Liver (tissue), 9 donors: ENCODE data around the gene EPHA5. TPM values are rescaled to one million over a fixed set of nuclear protein-coding genes. Genes with fewer than 3 reads are reported as not detected.

Experiments used
- DNase-seq: peaks from one replicate; pipeline ENCODE4 v3.0.0-alpha.2; 2017; ENCODE audit warnings: low spot score
- H3K27ac ChIP-seq, 2 donors: one replicate each; pipeline ENCODE4 v1.7.0; 2013; ENCODE audit warnings: inconsistent platforms in 2 of 2, low read length in 2 of 2, control low read depth in 1 of 2, low read depth in 1 of 2, mild to moderate bottlenecking in 1 of 2
- H3K27me3 ChIP-seq, 4 donors: one replicate each; pipeline versions ENCODE4 v1.6.1 to v1.7.0; 2013; ENCODE audit warnings: low read length in 3 of 4, inconsistent platforms in 1 of 4, mild to moderate bottlenecking in 1 of 4, moderate library complexity in 1 of 4; ENCODE audit not compliant: control insufficient read depth in 4 of 4, insufficient read depth in 4 of 4
- H3K36me3 ChIP-seq, 4 donors: one replicate each; pipeline versions ENCODE4 v1.6.1 to v1.7.0; 2013; ENCODE audit warnings: low read length in 3 of 4, mild to moderate bottlenecking in 3 of 4, low read depth in 1 of 4, moderate library complexity in 1 of 4; ENCODE audit not compliant: control insufficient read depth in 4 of 4, insufficient read depth in 3 of 4
- H3K4me1 ChIP-seq, 4 donors: one replicate each; pipeline versions ENCODE4 v1.6.1 to v1.7.0; 2013; ENCODE audit warnings: low read length in 3 of 4, mild to moderate bottlenecking in 3 of 4, moderate library complexity in 1 of 4; ENCODE audit not compliant: control insufficient read depth in 4 of 4, insufficient read depth in 4 of 4
- H3K4me3 ChIP-seq, 3 donors: one replicate each; pipeline versions ENCODE4 v1.6.1 to v1.7.0; 2013; ENCODE audit warnings: low read length in 3 of 3, control low read depth in 1 of 3, low read depth in 1 of 3, mild to moderate bottlenecking in 1 of 3
- H3K9ac ChIP-seq, 2 donors: one replicate each; pipeline ENCODE4 v1.7.0; 2013; ENCODE audit warnings: low read length in 2 of 2, mild to moderate bottlenecking in 2 of 2, moderate library complexity in 2 of 2, control low read depth in 1 of 2, low read depth in 1 of 2
- H3K9me3 ChIP-seq, 4 donors: one replicate each; pipeline versions ENCODE4 v1.6.1 to v1.7.0; 2013; ENCODE audit warnings: low read length in 3 of 4; ENCODE audit not compliant: control insufficient read depth in 4 of 4
- CTCF ChIP-seq: fragments of 150-350 bp; IDR thresholded peaks from 2 replicates; pipeline ENCODE4 v1.5.1; 2017; ENCODE audit warnings: improper control_type of control experiment, low read depth, low read length; ENCODE audit not compliant: missing input control
- EGR1 ChIP-seq, 2 donors: IDR thresholded peaks; 2 replicates each; pipeline ENCODE4 v1.6.1; 2016 to 2018; ENCODE audit warnings: antibody characterized with exemption in 2 of 2, low read depth in 2 of 2
- FOXA2 ChIP-seq: IDR thresholded peaks from 2 replicates; pipeline ENCODE4 v1.6.1; 2016; ENCODE audit warnings: antibody characterized with exemption
- GABPA ChIP-seq, 2 donors: IDR thresholded peaks in 1 of 2; conservative IDR thresholded peaks in 1 of 2; 2 replicates each; pipeline ENCODE4 v1.6.1; 2016; ENCODE audit warnings: antibody characterized with exemption in 2 of 2, mild to moderate bottlenecking in 1 of 2, moderate library complexity in 1 of 2
- HNF4G ChIP-seq: IDR thresholded peaks from 2 replicates; pipeline ENCODE4 v1.6.1; 2016; ENCODE audit warnings: antibody characterized with exemption
- JUND ChIP-seq, 2 donors: IDR thresholded peaks; 2 replicates each; pipeline ENCODE4 v1.6.1; 2016; ENCODE audit warnings: antibody characterized with exemption in 2 of 2
- MAX ChIP-seq: IDR thresholded peaks from 2 replicates; pipeline ENCODE4 v1.6.1; 2016; ENCODE audit warnings: antibody characterized with exemption
- NR2F2 ChIP-seq: IDR thresholded peaks from 2 replicates; pipeline ENCODE4 v1.6.1; 2016; ENCODE audit warnings: antibody characterized with exemption
- RAD21 ChIP-seq, 2 donors: IDR thresholded peaks; 2 replicates each; pipeline ENCODE4 v1.6.1; 2016; ENCODE audit warnings: antibody characterized with exemption in 2 of 2, mild to moderate bottlenecking in 2 of 2
- RXRA ChIP-seq, 2 donors: IDR thresholded peaks; 2 replicates each; pipeline ENCODE4 v1.6.1; 2017 to 2018; ENCODE audit warnings: antibody characterized with exemption in 2 of 2, mild to moderate bottlenecking in 1 of 2
- SP1 ChIP-seq: IDR thresholded peaks from 2 replicates; pipeline ENCODE4 v1.6.1; 2018; ENCODE audit warnings: antibody characterized with exemption, mild to moderate bottlenecking
- TAF1 ChIP-seq: conservative IDR thresholded peaks from 2 replicates; pipeline ENCODE4 v1.6.1; 2016; ENCODE audit warnings: antibody characterized with exemption, mild to moderate bottlenecking
- WGBS: extraction: QIAGEN DNeasy Blood & Tissue Kit; methylation state at CpG from one replicate; pipeline ENCODE4 v1.1.7; 2013; 5-methylcytosine and 5-hydroxymethylcytosine counted together
- polyA plus RNA-seq, 2 donors: library from polyadenylated mRNA; stranded (reverse) in 1 of 2; unstranded in 1 of 2; fragments of 200-250 nt in 1 of 2; fragments of >200 nt in 1 of 2; fragmentation: Nextera tagmentation in 1 of 2; extraction: Ambion mirVana in 1 of 2; gene quantifications; one replicate each; pipeline versions ENCODE4 v1.2.1 to v1.2.3, GENCODE V29; 2013 to 2015
- total RNA-seq, 2 donors: library from RNA; depleted of rRNA; stranded (reverse); fragments of >200 nt; gene quantifications; one replicate each; pipeline ENCODE4 v1.2.3, GENCODE V29; 2014
- TF ChIP-seq, protein P1 (sequence below): IDR thresholded peaks from 2 replicates; pipeline ENCODE4 v1.6.1; 2016; ENCODE audit warnings: antibody characterized with exemption, mild to moderate bottlenecking
- TF ChIP-seq, protein P2 (sequence below): IDR thresholded peaks from 2 replicates; pipeline ENCODE4 v1.6.1; 2016; ENCODE audit warnings: antibody characterized with exemption
- TF ChIP-seq, protein P3 (sequence below): IDR thresholded peaks from 2 replicates; pipeline ENCODE4 v1.6.1; 2016; ENCODE audit warnings: antibody characterized with exemption
- donor health status: healthy.
- donor health status: healthy.
- donor health status: healthy.
- donor health status: healthy.
- donor health status: healthy.

Gene EPHA5
- total and polyA plus RNA-seq, 4 donors: not detected

DNA sequence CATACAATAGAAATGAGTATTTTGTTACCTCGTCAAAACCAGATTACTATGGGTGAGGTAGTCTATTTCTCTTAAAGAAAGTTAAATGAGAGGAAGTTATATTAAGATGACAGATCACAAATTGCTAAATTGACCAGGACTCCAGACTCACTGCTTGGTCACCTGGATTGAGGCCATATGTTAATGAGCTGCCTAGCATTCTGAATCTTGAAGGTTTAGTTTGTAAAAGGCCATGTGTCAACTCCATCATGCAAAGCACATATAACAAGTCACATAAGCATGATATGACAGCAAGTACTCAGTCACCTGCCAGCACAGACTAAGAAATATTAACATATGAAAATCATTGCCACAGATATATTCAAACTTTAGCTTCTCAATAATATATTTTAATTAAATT is 72.6 kb downstream of the EPHA5 start:
- Histone ChIP-seq H3K27ac (no peak overlapping the region), H3K27me3 (peaks cover 0 to 2% (median 0%) of the 10 kb centered on the region in 4 donors), H3K4me1 (no peaks in the 10 kb centered on the region), H3K9ac (no peak overlapping the region), H3K9me3 (peaks cover 0 to 3% (median 0%) of the 10 kb centered on the region in 4 donors), H3K36me3 (no peaks in the 10 kb centered on the region), H3K4me3 (no peak overlapping the region)
- no peak for DNase-seq
- TF ChIP-seq SP1: no peak
- TF ChIP-seq GABPA (IDR thresholded peaks at IDR 0.05 in 1 of 2, conservative IDR thresholded peaks at IDR 0.05 in 1 of 2): no peak
- TF ChIP-seq NR2F2: no peak
- WGBS: 78% methylated on average over 1 of the region's 1 CpG

DNA sequence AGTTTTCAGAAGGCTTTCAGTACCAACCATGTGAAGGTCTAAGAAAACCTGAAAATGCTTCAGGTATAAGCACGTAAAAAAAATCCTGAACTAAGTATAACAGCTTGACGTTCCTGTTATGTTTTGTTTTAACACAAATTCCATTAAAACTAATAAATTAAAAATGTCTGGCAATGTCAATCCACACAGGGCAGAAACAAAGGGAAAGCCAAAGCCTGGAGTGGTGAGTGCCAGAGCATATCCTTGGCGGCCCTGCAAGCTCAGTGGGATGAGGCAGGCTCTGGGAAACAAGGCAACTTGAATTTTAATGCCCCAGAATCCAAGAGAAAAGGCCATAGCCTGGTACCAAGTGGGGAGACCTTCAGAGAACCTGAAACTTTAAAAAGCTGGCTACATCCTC is 78.2 kb downstream of the EPHA5 start:
- Histone ChIP-seq H3K36me3 (no peaks in the 10 kb centered on the region), H3K27ac (no peak overlapping the region), H3K9me3 (no peaks in the 10 kb centered on the region), H3K9ac (no peak overlapping the region), H3K4me3 (no peak overlapping the region), H3K27me3 (peaks cover 0 to 3% (median under 1%) of the 10 kb centered on the region in 4 donors), H3K4me1 (no peaks in the 10 kb centered on the region)
- DNase-seq: no peak
- 31% methylated on average over 3 of the region's 3 CpGs for WGBS
- no peak for TF ChIP-seq GABPA (IDR thresholded peaks at IDR 0.05 in 1 of 2, conservative IDR thresholded peaks at IDR 0.05 in 1 of 2)
- TF ChIP-seq, protein P1, sequence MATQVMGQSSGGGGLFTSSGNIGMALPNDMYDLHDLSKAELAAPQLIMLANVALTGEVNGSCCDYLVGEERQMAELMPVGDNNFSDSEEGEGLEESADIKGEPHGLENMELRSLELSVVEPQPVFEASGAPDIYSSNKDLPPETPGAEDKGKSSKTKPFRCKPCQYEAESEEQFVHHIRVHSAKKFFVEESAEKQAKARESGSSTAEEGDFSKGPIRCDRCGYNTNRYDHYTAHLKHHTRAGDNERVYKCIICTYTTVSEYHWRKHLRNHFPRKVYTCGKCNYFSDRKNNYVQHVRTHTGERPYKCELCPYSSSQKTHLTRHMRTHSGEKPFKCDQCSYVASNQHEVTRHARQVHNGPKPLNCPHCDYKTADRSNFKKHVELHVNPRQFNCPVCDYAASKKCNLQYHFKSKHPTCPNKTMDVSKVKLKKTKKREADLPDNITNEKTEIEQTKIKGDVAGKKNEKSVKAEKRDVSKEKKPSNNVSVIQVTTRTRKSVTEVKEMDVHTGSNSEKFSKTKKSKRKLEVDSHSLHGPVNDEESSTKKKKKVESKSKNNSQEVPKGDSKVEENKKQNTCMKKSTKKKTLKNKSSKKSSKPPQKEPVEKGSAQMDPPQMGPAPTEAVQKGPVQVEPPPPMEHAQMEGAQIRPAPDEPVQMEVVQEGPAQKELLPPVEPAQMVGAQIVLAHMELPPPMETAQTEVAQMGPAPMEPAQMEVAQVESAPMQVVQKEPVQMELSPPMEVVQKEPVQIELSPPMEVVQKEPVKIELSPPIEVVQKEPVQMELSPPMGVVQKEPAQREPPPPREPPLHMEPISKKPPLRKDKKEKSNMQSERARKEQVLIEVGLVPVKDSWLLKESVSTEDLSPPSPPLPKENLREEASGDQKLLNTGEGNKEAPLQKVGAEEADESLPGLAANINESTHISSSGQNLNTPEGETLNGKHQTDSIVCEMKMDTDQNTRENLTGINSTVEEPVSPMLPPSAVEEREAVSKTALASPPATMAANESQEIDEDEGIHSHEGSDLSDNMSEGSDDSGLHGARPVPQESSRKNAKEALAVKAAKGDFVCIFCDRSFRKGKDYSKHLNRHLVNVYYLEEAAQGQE: no peak
- no peak for TF ChIP-seq RXRA (IDR thresholded peaks at IDR 0.05)
- TF ChIP-seq FOXA2: no peak
- TF ChIP-seq, protein P2, sequence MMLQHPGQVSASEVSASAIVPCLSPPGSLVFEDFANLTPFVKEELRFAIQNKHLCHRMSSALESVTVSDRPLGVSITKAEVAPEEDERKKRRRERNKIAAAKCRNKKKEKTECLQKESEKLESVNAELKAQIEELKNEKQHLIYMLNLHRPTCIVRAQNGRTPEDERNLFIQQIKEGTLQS: no peak
- TF ChIP-seq RAD21 (IDR thresholded peaks at IDR 0.05): no peak
- TF ChIP-seq EGR1 (IDR thresholded peaks at IDR 0.05; ENCODE audit: low read depth in 2 of 2): no peak
- no peak for TF ChIP-seq HNF4G
- TF ChIP-seq JUND (IDR thresholded peaks at IDR 0.05): no peak
- TF ChIP-seq, protein P3, sequence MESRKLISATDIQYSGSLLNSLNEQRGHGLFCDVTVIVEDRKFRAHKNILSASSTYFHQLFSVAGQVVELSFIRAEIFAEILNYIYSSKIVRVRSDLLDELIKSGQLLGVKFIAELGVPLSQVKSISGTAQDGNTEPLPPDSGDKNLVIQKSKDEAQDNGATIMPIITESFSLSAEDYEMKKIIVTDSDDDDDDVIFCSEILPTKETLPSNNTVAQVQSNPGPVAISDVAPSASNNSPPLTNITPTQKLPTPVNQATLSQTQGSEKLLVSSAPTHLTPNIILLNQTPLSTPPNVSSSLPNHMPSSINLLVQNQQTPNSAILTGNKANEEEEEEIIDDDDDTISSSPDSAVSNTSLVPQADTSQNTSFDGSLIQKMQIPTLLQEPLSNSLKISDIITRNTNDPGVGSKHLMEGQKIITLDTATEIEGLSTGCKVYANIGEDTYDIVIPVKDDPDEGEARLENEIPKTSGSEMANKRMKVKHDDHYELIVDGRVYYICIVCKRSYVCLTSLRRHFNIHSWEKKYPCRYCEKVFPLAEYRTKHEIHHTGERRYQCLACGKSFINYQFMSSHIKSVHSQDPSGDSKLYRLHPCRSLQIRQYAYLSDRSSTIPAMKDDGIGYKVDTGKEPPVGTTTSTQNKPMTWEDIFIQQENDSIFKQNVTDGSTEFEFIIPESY: no peak
- no peak for TF ChIP-seq TAF1
- TF ChIP-seq NR2F2: no peak
- no peak for TF ChIP-seq CTCF
- TF ChIP-seq MAX: no peak
